ENCODE data around the gene CHEK2. TPM values are rescaled to one million over a fixed set of nuclear protein-coding genes. Genes with fewer than 3 reads are reported as not detected.

CHEK2 gene
- polyA plus RNA-seq, 1 donor from 2014 or later: 3.1 TPM

- no peak overlapping the region for H2AFZ ChIP-seq (ENCODE audit: low read depth, low read length)
- H3K4me3 ChIP-seq (ENCODE audit: low read length): no peak overlapping the region
- no peaks in the 10 kb centered on the region for H3K27me3 ChIP-seq (ENCODE audit: insufficient read depth, low read depth, low read length)
- H3K27ac ChIP-seq (ENCODE audit: low read length): no peak overlapping the region
- H3K36me3 ChIP-seq (ENCODE audit: insufficient read depth, low read length): no peaks in the 10 kb centered on the region
- no peak overlapping the region for H3K9ac ChIP-seq (ENCODE audit: low read length)
- no peaks in the 10 kb centered on the region for H3K9me2 ChIP-seq (ENCODE audit: insufficient read depth, low read length)
- no peaks in the 10 kb centered on the region for H3K79me2 ChIP-seq (replicated peaks; ENCODE audit: insufficient read depth, low read length)
- H3F3A ChIP-seq (ENCODE audit: insufficient read depth, low read length, poor library complexity, severe bottlenecking): no peaks in the 10 kb centered on the region
- H3K9me3 ChIP-seq (ENCODE audit: low read length): no peaks in the 10 kb centered on the region
- no peak overlapping the region for H3K4me2 ChIP-seq (ENCODE audit: low read length)
- TF ChIP-seq TAF1 (IDR thresholded peaks at IDR 0.05; ENCODE audit: low read depth) (no peak), EZH2 (IDR thresholded peaks at IDR 0.05; ENCODE audit: borderline replicate concordance, insufficient read depth, low read length, poor library complexity, severe bottlenecking) (no peak), EP300 (conservative IDR thresholded peaks at IDR 0.05; ENCODE audit: poor library complexity, severe bottlenecking) (no peak), SMC3 (conservative IDR thresholded peaks at IDR 0.05; ENCODE audit: poor library complexity) (no peak), POLR2AphosphoS5 (IDR thresholded peaks at IDR 0.05) (no peak), RAD21 (conservative IDR thresholded peaks at IDR 0.05) (no peak), MXI1 (conservative IDR thresholded peaks at IDR 0.05; ENCODE audit: poor library complexity, severe bottlenecking) (no peak)
- TF ChIP-seq, protein P1, sequence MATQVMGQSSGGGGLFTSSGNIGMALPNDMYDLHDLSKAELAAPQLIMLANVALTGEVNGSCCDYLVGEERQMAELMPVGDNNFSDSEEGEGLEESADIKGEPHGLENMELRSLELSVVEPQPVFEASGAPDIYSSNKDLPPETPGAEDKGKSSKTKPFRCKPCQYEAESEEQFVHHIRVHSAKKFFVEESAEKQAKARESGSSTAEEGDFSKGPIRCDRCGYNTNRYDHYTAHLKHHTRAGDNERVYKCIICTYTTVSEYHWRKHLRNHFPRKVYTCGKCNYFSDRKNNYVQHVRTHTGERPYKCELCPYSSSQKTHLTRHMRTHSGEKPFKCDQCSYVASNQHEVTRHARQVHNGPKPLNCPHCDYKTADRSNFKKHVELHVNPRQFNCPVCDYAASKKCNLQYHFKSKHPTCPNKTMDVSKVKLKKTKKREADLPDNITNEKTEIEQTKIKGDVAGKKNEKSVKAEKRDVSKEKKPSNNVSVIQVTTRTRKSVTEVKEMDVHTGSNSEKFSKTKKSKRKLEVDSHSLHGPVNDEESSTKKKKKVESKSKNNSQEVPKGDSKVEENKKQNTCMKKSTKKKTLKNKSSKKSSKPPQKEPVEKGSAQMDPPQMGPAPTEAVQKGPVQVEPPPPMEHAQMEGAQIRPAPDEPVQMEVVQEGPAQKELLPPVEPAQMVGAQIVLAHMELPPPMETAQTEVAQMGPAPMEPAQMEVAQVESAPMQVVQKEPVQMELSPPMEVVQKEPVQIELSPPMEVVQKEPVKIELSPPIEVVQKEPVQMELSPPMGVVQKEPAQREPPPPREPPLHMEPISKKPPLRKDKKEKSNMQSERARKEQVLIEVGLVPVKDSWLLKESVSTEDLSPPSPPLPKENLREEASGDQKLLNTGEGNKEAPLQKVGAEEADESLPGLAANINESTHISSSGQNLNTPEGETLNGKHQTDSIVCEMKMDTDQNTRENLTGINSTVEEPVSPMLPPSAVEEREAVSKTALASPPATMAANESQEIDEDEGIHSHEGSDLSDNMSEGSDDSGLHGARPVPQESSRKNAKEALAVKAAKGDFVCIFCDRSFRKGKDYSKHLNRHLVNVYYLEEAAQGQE (IDR thresholded peaks at IDR 0.05; ENCODE audit: borderline replicate concordance): no peak
- TF ChIP-seq, protein P2, sequence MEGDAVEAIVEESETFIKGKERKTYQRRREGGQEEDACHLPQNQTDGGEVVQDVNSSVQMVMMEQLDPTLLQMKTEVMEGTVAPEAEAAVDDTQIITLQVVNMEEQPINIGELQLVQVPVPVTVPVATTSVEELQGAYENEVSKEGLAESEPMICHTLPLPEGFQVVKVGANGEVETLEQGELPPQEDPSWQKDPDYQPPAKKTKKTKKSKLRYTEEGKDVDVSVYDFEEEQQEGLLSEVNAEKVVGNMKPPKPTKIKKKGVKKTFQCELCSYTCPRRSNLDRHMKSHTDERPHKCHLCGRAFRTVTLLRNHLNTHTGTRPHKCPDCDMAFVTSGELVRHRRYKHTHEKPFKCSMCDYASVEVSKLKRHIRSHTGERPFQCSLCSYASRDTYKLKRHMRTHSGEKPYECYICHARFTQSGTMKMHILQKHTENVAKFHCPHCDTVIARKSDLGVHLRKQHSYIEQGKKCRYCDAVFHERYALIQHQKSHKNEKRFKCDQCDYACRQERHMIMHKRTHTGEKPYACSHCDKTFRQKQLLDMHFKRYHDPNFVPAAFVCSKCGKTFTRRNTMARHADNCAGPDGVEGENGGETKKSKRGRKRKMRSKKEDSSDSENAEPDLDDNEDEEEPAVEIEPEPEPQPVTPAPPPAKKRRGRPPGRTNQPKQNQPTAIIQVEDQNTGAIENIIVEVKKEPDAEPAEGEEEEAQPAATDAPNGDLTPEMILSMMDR (IDR thresholded peaks at IDR 0.05; ENCODE audit: poor library complexity, severe bottlenecking): no peak
- H4K20me1 ChIP-seq (ENCODE audit: insufficient read depth): no peaks in the 10 kb centered on the region
These were observed 31.5 kb downstream of the CHEK2 start for GRCh38 chr22:28710107-28710506.

GRCh38 chr22:28706845-28707244 is 34.8 kb downstream of the CHEK2 start:
- H3K27me3 ChIP-seq (ENCODE audit: insufficient read depth, low read depth, low read length): no peaks in the 10 kb centered on the region
- H3K4me3 ChIP-seq (ENCODE audit: low read length): no peak overlapping the region
- no peak overlapping the region for H2AFZ ChIP-seq (ENCODE audit: low read depth, low read length)
- H3K36me3 ChIP-seq (ENCODE audit: insufficient read depth, low read length): no peaks in the 10 kb centered on the region
- no peak overlapping the region for H3K4me2 ChIP-seq (ENCODE audit: low read length)
- no peak overlapping the region for H3K9ac ChIP-seq (ENCODE audit: low read length)
- no peaks in the 10 kb centered on the region for H3K79me2 ChIP-seq (replicated peaks; ENCODE audit: insufficient read depth, low read length)
- H3K27ac ChIP-seq (ENCODE audit: low read length): no peak overlapping the region
- no peaks in the 10 kb centered on the region for H4K20me1 ChIP-seq (ENCODE audit: insufficient read depth)
- no peaks in the 10 kb centered on the region for H3K9me2 ChIP-seq (ENCODE audit: insufficient read depth, low read length)
- TF ChIP-seq SMC3 (conservative IDR thresholded peaks at IDR 0.05; ENCODE audit: poor library complexity) (no peak), MXI1 (conservative IDR thresholded peaks at IDR 0.05; ENCODE audit: poor library complexity, severe bottlenecking) (no peak), POLR2AphosphoS5 (IDR thresholded peaks at IDR 0.05) (no peak), EZH2 (IDR thresholded peaks at IDR 0.05; ENCODE audit: borderline replicate concordance, insufficient read depth, low read length, poor library complexity, severe bottlenecking) (no peak), RAD21 (conservative IDR thresholded peaks at IDR 0.05) (no peak), TAF1 (IDR thresholded peaks at IDR 0.05; ENCODE audit: low read depth) (no peak), EP300 (conservative IDR thresholded peaks at IDR 0.05; ENCODE audit: poor library complexity, severe bottlenecking) (no peak)
- TF ChIP-seq, protein P1 (IDR thresholded peaks at IDR 0.05; ENCODE audit: borderline replicate concordance): no peak
- TF ChIP-seq, protein P2 (IDR thresholded peaks at IDR 0.05; ENCODE audit: poor library complexity, severe bottlenecking): no peak
- no peaks in the 10 kb centered on the region for H3F3A ChIP-seq (ENCODE audit: insufficient read depth, low read length, poor library complexity, severe bottlenecking)
- H3K9me3 ChIP-seq (ENCODE audit: low read length): no peaks in the 10 kb centered on the region

Measured in neural cell (in vitro differentiated cells).